Measurements from ENCODE around the gene WARS2.

GRCh38 chr1:119147661-119148090 lies 7.2 kb upstream of the WARS2 start:
- TF ChIP-seq EP300 (IDR thresholded peaks at IDR 0.05; ENCODE audit: borderline replicate concordance) (no peak), MAX (IDR thresholded peaks at IDR 0.05) (no peak), RAD21 (IDR thresholded peaks at IDR 0.05; ENCODE audit: low read depth) (no peak), CREB1 (IDR thresholded peaks at IDR 0.05; ENCODE audit: low read depth) (no peak), TCF12 (IDR thresholded peaks at IDR 0.05; ENCODE audit: low read depth) (no peak), USF1 (IDR thresholded peaks at IDR 0.05) (no peak), REST (IDR thresholded peaks at IDR 0.05; ENCODE audit: low read depth) (no peak), EGR1 (IDR thresholded peaks at IDR 0.05) (no peak), CEBPB (IDR thresholded peaks at IDR 0.05) (no peak), FOXM1 (IDR thresholded peaks at IDR 0.05; ENCODE audit: borderline replicate concordance, low read depth) (no peak), YY1 (IDR thresholded peaks at IDR 0.05; ENCODE audit: low read depth) (no peak), ZBTB7A (IDR thresholded peaks at IDR 0.05; ENCODE audit: low read depth) (no peak)
